Measurements from ENCODE around the gene SEC23B.
A peak's percentile ranks its signal among the peaks of the same experiment; 100 is the strongest.

SEC23B gene

DNA sequence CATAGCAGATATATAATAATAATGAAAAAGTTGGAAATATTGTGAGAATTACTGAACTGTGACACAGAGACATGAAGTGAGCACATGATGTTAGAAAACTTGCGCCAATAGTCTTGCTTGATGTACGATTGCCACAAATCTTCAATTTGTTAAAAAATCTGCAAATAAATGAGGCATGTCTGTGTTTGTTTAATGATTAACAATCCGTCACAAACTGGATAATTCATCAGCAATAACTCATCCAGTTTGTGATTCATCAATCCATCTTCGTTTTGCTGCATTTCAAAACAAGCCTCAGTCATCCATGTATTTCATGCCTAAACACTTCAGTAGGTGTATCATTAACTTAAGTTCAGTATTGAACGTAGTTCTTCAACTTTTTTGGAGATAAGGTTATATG is 34.0 kb downstream of the SEC23B start:
- peak; percentile 93 for DNase-seq (ENCODE audit: low read depth)
- TF ChIP-seq, protein P1, sequence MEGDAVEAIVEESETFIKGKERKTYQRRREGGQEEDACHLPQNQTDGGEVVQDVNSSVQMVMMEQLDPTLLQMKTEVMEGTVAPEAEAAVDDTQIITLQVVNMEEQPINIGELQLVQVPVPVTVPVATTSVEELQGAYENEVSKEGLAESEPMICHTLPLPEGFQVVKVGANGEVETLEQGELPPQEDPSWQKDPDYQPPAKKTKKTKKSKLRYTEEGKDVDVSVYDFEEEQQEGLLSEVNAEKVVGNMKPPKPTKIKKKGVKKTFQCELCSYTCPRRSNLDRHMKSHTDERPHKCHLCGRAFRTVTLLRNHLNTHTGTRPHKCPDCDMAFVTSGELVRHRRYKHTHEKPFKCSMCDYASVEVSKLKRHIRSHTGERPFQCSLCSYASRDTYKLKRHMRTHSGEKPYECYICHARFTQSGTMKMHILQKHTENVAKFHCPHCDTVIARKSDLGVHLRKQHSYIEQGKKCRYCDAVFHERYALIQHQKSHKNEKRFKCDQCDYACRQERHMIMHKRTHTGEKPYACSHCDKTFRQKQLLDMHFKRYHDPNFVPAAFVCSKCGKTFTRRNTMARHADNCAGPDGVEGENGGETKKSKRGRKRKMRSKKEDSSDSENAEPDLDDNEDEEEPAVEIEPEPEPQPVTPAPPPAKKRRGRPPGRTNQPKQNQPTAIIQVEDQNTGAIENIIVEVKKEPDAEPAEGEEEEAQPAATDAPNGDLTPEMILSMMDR (IDR thresholded peaks at IDR 0.05; ENCODE audit: insufficient read depth, low read depth, low read length, missing control alignments), result no peak
- H3K4me3 ChIP-seq (ENCODE audit: low read length), result no peak overlapping the region

DNA sequence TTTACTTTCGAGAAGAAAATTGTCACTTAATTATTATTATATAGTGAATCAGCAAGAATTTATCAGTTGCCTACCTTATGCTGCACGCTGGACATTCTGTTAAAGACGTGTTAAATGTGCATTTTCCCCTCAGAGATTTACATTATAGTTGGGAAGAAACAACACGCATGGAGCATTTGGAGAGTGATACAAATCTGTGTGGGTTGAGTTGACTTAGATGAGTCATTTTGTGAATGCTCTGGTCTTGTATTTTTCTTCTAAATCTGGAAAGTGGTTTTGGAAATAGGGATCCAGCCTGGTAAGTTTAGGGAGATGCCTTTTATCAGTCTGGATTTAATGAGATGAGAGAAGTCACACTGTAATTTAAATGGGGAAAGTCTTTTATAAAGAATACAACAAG is 35.5 kb downstream of the SEC23B start:
- DNase-seq (ENCODE audit: low read depth), result no peak
- TF ChIP-seq, protein P1 (IDR thresholded peaks at IDR 0.05; ENCODE audit: insufficient read depth, low read depth, low read length, missing control alignments), result no peak
- H3K4me3 ChIP-seq (ENCODE audit: low read length), result no peak overlapping the region

DNA sequence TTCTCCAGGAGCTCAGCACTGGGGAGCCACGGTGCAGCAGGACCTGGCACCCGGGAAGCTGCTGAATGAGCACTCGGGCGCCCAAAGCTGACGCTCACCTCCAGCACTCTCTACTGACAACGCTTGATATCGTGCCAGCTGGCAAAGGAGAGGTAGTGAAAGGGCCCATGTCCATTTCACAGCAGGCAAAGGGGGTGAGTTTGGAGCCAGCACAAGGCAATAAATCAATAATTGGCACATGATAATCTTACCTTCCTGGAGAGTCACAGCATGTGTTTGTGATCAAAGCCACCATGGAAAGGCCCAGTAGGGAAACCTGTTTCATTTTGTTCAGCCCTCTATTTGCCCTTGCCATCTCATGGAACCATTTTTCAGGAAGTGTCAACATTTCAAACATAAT is 36.2 kb downstream of the SEC23B start:
- TF ChIP-seq, protein P1 (IDR thresholded peaks at IDR 0.05; ENCODE audit: insufficient read depth, low read depth, low read length, missing control alignments), result no peak
- H3K4me3 ChIP-seq (ENCODE audit: low read length), result no peak overlapping the region
- DNase-seq (ENCODE audit: low read depth), result no peak

DNA sequence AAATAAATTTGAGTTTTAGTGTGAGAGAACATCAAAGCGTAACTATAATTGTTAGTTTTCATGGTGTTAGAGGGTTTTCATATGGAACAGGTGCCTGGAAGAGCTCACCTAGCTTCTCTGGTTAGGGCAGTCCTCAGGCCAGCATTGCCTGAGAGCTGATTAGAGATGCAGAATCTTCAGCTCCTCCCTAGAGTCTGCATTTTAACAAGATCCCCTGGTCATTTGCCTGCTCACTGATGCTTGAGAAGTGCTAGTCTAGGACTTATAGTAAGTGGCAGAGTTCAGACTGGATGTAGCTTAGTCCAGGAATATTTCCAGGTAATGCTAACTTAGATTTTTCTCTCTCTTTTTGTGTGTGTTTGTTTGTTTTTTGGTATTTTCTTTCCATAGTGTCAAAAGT is 37.8 kb downstream of the SEC23B start:
- DNase-seq (ENCODE audit: low read depth), result no peak
- TF ChIP-seq, protein P1 (IDR thresholded peaks at IDR 0.05; ENCODE audit: insufficient read depth, low read depth, low read length, missing control alignments), result no peak
- no peak overlapping the region for H3K4me3 ChIP-seq (ENCODE audit: low read length)

DNA sequence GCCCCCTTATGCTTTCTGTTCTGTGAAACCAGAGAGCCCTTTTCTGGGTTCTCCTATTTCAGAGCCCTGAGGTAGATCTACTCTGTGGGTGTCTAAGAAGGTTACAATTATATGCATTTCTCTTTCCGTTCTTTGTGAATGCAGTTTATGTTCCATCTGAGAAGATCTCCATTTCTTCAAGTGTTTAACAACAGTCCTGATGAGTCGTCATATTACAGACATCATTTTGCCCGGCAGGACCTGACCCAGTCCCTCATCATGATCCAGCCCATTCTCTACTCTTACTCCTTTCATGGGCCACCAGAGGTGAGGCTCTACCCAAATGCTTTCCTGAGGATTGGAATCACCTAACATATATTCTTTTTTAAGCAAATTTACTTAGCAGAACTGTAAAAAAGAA is 40.7 kb downstream of the SEC23B start:
- no peak overlapping the region for H3K4me3 ChIP-seq (ENCODE audit: low read length)
- no peak for DNase-seq (ENCODE audit: low read depth)
- TF ChIP-seq, protein P1 (IDR thresholded peaks at IDR 0.05; ENCODE audit: insufficient read depth, low read depth, low read length, missing control alignments), result no peak

DNA sequence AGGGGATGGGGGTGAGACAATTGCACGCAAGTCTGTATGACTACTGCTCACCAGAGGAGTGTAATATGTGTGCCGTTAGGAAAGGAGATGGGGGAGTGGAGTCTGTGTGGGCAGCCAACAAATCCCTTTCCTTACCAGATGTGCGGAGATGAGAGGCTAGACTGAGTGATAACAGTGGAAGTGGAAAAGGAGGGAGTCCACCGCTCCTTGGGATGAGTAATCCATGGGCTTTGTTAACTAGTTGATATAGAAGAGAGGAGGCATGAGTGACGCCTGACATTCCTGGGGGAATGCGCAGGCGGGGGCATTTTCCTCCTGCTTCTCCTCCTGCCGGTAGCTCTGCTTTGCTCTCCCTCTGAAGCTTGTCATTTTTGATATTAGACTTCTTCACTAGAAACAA is 46.0 kb downstream of the SEC23B start:
- no peak overlapping the region for H3K4me3 ChIP-seq (ENCODE audit: low read length)
- TF ChIP-seq, protein P1 (IDR thresholded peaks at IDR 0.05; ENCODE audit: insufficient read depth, low read depth, low read length, missing control alignments), result no peak
- DNase-seq (ENCODE audit: low read depth), result no peak

DNA sequence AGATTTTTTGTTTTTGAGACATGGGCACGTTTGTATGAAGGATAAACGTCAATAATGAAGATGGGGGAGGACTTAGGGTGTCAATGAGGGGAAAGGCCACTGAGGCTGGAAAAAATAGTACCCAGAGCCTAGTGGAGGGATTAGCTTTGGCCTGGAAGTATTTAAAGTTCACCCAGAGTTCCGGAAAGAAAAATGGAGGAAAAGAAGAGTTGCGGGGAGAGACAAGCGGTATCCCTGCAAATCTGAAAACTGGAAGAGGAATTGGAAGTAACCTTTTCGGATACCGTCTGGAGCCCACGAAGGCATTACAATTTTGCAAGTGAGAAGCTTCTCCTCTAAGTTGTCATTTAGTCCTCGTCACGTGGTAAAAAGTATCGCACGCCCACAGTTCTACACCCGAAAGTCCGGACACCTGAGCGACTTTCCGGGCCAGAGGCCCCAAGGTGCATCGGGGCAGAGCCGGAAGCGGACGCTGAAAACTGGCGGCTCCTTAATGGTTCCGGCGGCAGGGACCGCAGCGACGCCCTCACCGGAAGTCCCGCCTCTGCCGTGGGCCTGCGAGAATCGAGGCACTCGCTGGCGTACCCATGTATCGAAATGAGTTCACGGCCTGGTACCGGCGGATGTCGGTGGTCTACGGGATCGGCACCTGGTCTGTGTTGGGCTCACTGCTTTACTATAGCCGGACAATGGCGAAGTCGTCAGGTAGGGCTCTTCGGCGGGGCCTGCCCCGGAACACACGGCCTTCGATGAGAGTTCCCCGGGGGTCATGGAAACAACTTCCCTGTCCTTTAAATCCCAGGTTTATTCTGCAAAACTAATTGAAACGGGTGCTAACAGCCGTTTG is 59.4 kb downstream of the SEC23B start, which contains the start of gene SMIM26:
TSS of gene SMIM26 (plus strand) at position 541 of the 847 bp plus-strand sequence. CDS start at position 588, 47 bp downstream.
- peak; percentile 95 for DNase-seq (ENCODE audit: low read depth)
- peak within 1 kb of the TSS; percentile 86 for H3K4me3 ChIP-seq (ENCODE audit: low read length)
- TF ChIP-seq, protein P1 (IDR thresholded peaks at IDR 0.05; ENCODE audit: insufficient read depth, low read depth, low read length, missing control alignments), result no peak
